Measurements from ENCODE around the gene TBC1D24.

- TF ChIP-seq, protein P1, sequence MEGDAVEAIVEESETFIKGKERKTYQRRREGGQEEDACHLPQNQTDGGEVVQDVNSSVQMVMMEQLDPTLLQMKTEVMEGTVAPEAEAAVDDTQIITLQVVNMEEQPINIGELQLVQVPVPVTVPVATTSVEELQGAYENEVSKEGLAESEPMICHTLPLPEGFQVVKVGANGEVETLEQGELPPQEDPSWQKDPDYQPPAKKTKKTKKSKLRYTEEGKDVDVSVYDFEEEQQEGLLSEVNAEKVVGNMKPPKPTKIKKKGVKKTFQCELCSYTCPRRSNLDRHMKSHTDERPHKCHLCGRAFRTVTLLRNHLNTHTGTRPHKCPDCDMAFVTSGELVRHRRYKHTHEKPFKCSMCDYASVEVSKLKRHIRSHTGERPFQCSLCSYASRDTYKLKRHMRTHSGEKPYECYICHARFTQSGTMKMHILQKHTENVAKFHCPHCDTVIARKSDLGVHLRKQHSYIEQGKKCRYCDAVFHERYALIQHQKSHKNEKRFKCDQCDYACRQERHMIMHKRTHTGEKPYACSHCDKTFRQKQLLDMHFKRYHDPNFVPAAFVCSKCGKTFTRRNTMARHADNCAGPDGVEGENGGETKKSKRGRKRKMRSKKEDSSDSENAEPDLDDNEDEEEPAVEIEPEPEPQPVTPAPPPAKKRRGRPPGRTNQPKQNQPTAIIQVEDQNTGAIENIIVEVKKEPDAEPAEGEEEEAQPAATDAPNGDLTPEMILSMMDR (IDR thresholded peaks at IDR 0.05): no peak
- TF ChIP-seq EZH2 (IDR thresholded peaks at IDR 0.05; ENCODE audit: borderline replicate concordance, insufficient read depth, low read depth, low read length, poor library complexity, severe bottlenecking): no peak
Observed at GRCh38 chr16:2475413-2476344, 752 bp downstream of the TBC1D24 start.

Data from B cell (primary cell).